ES-I3 (cell line): ENCODE results near the gene MUC4.
"Not testable (repeated sequence)": the region's sequence is repeated elsewhere in the genome, so short reads cannot be mapped to it uniquely, and the experiment has no call there.

ENCODE experiments used
- H3K36me3 ChIP-seq: 2 replicates; pipeline ENCODE4 v1.6.1; 2013; ENCODE audit warnings: mild to moderate bottlenecking, low read length, control low read depth, moderate library complexity; ENCODE audit not compliant: insufficient read depth
- H3K4me1 ChIP-seq: 2 replicates; pipeline ENCODE4 v1.6.1; 2013; ENCODE audit warnings: mild to moderate bottlenecking, control low read depth, low read length; ENCODE audit not compliant: insufficient read depth
- H3K9ac ChIP-seq: 2 replicates; pipeline ENCODE4 v1.6.1; 2013; ENCODE audit warnings: low read depth, mild to moderate bottlenecking, low read length, moderate library complexity
- H3K9me3 ChIP-seq: 2 replicates; pipeline ENCODE4 v1.6.1; 2013; ENCODE audit warnings: mild to moderate bottlenecking, low read length, moderate library complexity; ENCODE audit not compliant: control insufficient read depth, insufficient read depth

MUC4 gene

GRCh38 chr3:195792621-195793020, 19.1 kb downstream of the MUC4 start:
- peaks cover 15% of the 10 kb centered on the region for H3K4me1 ChIP-seq
- not testable (repeated sequence) for H3K9me3 ChIP-seq, H3K36me3 ChIP-seq, H3K9ac ChIP-seq

DNA sequence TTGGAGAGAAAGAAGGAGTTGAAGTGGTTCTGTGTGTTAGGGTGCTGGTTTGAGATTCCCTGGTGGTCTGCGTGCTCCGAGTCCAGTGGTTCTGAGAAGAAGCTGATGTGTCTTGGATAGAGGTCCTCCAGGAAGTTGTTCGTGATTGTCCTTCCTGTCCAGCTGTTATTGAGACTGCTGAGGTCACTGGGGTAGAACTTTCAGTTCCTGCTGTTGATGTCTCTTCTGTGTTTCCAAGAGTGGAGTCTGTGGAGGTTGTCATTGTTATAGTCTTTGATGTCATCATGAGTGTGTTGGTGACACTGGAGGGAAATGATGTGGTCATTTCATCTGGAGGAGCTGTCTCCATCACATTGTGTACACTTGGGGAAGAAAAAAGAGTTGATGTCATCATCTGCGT, 20.8 kb downstream of the MUC4 start:
- Histone ChIP-seq H3K36me3 (no peaks in the 10 kb centered on the region), H3K9me3 (no peaks in the 10 kb centered on the region), H3K9ac (no peak overlapping the region), H3K4me1 (peaks cover 15% of the 10 kb centered on the region)

GRCh38 chr3:195788711-195789581, 22.8 kb downstream of the MUC4 start:
- Histone ChIP-seq H3K9ac (no peak overlapping the region), H3K36me3 (no peaks in the 10 kb centered on the region), H3K9me3 (no peaks in the 10 kb centered on the region), H3K4me1 (no peaks in the 10 kb centered on the region)

- H3K9ac ChIP-seq, H3K36me3 ChIP-seq, H3K4me1 ChIP-seq, H3K9me3 ChIP-seq: not testable (repeated sequence)
Measured at GRCh38 chr3:195785781-195786405, 25.8 kb downstream of the MUC4 start.

- H3K9me3 ChIP-seq, H3K9ac ChIP-seq, H3K4me1 ChIP-seq, H3K36me3 ChIP-seq: not testable (repeated sequence)
Measured at GRCh38 chr3:195784031-195784430, 27.7 kb downstream of the MUC4 start.

DNA sequence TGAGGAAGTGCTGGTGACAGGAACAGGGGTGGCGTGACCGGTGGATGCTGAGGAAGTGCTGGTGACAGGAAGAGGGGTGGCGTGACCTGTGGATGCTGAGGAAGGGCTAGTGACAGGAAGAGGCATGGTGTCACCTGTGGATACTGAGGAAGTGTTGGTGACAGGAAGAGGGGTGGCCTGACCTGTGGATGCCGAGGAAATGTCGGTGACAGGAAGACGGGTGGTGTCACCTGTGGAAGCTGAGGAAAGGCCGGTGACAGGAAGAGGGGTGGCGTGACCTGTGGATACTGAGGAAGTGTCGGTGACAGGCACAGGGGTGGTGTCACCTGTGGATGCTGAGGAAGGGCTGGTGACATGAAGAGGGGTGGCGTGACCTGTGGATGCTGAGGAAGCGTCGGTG, 30.5 kb downstream of the MUC4 start:
- not testable (repeated sequence) for H3K9me3 ChIP-seq, H3K4me1 ChIP-seq, H3K36me3 ChIP-seq, H3K9ac ChIP-seq

- Histone ChIP-seq H3K9ac (no peak overlapping the region), H3K9me3 (no peaks in the 10 kb centered on the region), H3K4me1 (no peaks in the 10 kb centered on the region), H3K36me3 (peaks cover 3% of the 10 kb centered on the region)
Measured at GRCh38 chr3:195777975-195778374, 33.8 kb downstream of the MUC4 start.

GRCh38 chr3:195774917-195775316, 36.8 kb downstream of the MUC4 start:
- Histone ChIP-seq H3K4me1 (no peaks in the 10 kb centered on the region), H3K9ac (no peak overlapping the region), H3K9me3 (no peaks in the 10 kb centered on the region), H3K36me3 (no peaks in the 10 kb centered on the region; the same call in 1 of the 2 replicates)

DNA sequence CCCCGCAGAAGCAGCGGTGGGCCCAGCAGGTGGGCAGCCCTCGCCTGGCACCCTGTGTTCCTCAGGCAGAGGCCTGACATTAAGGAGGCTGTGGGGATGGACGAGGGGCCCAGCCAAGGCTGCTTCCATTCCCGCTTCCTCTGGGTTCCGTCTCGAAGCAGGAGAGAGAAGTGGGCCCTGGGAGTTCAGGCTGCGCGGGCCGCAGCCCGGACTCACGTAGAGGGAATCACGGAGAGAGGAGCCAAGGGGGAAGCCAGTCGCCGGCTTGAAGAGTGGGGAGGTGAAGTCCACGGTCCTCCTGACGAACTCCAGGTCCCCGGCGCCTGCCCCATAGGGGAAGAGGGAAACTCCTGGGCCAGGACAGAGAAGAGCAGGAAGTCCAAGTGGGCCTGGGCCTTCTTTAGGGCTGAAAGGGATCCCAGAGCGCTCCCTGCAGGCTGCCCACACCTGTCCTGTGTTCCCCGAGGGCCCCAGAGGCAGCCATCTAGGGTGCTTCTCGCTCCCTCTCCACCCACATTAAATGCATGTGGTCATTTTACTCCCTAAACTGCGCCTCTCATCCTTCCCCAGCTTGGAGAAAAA, 37.7 kb downstream of the MUC4 start:
- H3K9ac ChIP-seq: no peak overlapping the region
- H3K9me3 ChIP-seq: no peaks in the 10 kb centered on the region
- no peaks in the 10 kb centered on the region for H3K4me1 ChIP-seq
- H3K36me3 ChIP-seq: no peaks in the 10 kb centered on the region; the same call in 1 of the 2 replicates

- Histone ChIP-seq H3K9me3 (no peaks in the 10 kb centered on the region), H3K4me1 (no peaks in the 10 kb centered on the region), H3K9ac (no peak overlapping the region), H3K36me3 (no peaks in the 10 kb centered on the region)
Measured at GRCh38 chr3:195771646-195772300, 40.0 kb downstream of the MUC4 start.

GRCh38 chr3:195770841-195771645, 40.7 kb downstream of the MUC4 start:
- not testable (repeated sequence) for H3K4me1 ChIP-seq, H3K9me3 ChIP-seq, H3K36me3 ChIP-seq, H3K9ac ChIP-seq

GRCh38 chr3:195770081-195770840, 41.5 kb downstream of the MUC4 start:
- H3K36me3 ChIP-seq: no peaks in the 10 kb centered on the region
- H3K9me3 ChIP-seq: no peaks in the 10 kb centered on the region
- no peaks in the 10 kb centered on the region for H3K4me1 ChIP-seq
- no peak overlapping the region for H3K9ac ChIP-seq

DNA sequence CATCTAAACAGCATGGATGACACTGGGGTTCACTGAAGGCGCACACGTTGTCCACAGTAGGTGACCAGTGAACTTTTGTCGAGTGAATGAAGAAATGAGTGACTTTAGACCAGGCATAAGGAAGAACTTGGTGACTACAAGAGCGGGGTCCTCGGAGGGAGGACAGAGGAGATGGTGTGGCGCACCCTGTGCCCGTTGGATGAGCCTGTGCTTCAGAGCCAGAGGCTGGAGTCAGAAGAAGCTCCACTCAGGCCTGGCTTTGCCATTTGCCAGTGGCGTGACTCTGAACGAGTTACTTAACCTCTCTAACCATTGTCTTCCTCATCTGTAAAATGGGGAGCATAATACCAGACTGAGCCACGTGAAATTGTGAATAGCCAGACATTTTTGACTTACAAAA, 42.2 kb downstream of the MUC4 start:
- Histone ChIP-seq H3K36me3 (no peaks in the 10 kb centered on the region), H3K9me3 (no peaks in the 10 kb centered on the region), H3K4me1 (no peaks in the 10 kb centered on the region), H3K9ac (no peak overlapping the region)
